C4-2B (cell line): ENCODE measurements around the gene KHDC1.
"Not testable (repeated sequence)": the region's sequence is repeated elsewhere in the genome, so short reads cannot be mapped to it uniquely, and the experiment has no call there.

ENCODE experiments used
- H3K27ac ChIP-seq: fragments of 450-650 bp; 2 replicates; pipeline ENCODE4 v1.5.1; 2017
- ZFX ChIP-seq: fragments of 450-650 bp; IDR thresholded peaks from 2 replicates; pipeline ENCODE4 v1.6.1; 2017
- TF ChIP-seq, protein P1 (sequence below): fragments of 450-650 bp; conservative IDR thresholded peaks from 2 replicates; pipeline ENCODE4 v1.5.1; 2017; ENCODE audit warnings: mild to moderate bottlenecking

The KHDC1 gene

DNA sequence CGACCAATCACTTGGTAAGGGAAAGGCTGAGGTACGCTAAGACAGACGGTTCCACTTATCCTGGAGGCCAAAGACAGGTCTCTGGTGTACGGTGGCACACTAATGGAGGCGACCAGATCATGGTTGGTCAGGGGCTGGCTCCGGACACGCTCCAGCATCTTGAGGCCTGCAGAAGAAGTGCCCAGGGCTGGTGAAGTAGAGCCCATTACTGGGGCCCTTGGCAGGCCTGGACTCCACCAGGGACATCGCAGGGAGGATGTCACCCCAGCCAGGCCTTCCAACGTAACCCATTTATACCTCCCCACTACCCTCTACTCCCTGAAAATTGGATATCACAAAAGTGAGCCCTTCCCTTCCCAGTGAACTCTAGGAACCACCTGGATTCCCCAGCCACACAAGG lies 53.9 kb downstream of the KHDC1 start:
- H3K27ac ChIP-seq, result no peak overlapping the region
- no peak for TF ChIP-seq ZFX
- TF ChIP-seq, protein P1, sequence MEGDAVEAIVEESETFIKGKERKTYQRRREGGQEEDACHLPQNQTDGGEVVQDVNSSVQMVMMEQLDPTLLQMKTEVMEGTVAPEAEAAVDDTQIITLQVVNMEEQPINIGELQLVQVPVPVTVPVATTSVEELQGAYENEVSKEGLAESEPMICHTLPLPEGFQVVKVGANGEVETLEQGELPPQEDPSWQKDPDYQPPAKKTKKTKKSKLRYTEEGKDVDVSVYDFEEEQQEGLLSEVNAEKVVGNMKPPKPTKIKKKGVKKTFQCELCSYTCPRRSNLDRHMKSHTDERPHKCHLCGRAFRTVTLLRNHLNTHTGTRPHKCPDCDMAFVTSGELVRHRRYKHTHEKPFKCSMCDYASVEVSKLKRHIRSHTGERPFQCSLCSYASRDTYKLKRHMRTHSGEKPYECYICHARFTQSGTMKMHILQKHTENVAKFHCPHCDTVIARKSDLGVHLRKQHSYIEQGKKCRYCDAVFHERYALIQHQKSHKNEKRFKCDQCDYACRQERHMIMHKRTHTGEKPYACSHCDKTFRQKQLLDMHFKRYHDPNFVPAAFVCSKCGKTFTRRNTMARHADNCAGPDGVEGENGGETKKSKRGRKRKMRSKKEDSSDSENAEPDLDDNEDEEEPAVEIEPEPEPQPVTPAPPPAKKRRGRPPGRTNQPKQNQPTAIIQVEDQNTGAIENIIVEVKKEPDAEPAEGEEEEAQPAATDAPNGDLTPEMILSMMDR, result no peak

DNA sequence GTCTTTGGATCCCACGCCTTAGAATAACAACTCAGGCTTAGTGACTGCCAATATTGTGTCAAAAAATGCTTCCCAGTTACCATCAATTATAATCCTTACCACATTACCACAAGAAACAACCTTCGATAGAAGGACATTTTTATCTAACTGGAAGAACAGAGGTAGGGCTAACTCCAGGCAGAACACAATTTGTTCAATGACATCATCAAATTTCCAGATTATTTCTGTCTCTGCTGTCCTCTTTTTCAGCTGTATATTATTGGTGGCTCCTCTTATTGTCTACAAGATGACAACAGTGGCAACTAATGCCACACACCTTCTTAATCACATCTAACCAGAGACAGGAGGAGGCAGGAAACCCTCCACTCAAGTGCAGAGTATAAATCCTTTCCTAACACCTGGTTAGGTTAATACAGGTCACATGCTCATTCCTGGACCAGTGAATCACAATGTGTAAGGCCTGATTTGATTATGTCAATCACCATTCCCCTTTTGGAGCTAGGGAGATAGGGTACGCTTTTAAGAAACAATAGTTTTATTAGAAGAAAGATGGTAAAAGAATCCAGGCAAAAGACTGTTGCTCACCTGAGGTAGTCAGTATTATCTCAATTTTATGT lies 55.7 kb downstream of the KHDC1 start:
- TF ChIP-seq, protein P1, result no peak
- TF ChIP-seq ZFX, result no peak
- H3K27ac ChIP-seq, result no peak overlapping the region

DNA sequence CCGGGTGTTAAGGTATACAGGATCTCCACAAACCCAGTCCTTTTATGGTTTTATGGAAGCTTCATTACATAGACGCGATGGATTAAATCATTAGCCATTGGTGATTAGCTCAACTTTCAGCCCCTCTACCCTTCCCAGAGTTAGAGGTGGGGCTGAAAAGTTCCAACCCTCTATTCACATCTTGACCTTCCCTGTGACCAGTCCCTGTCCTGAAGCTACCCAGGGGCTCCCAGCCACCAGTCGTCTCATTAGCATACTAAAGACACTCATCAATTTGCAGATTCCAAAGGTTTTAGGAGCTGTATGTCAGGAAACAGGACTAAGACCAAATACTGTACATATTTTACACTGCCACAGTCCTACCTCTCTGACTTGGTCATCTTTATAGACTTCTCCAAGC lies 58.7 kb downstream of the KHDC1 start:
- no peak overlapping the region for H3K27ac ChIP-seq
- TF ChIP-seq ZFX, result no peak
- TF ChIP-seq, protein P1, result no peak

DNA sequence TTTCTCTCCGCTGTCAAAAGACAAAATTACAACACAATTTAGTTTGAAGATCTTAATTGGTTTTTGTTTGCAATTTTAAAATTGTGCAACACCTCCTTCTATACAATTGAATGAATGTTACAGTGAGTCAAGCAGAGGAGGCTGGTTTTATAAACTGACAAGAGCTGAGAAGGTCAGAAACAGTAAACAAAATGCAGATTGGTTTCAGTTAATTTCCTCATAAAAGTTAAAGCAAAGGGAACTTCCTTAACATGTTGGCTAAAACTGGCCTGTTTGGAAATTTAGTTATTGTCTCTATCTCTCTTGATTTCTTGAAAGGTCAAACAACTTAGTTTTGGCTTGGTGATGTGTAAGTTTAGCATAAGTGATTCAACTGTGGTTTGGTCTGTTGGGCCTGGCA lies 59.9 kb downstream of the KHDC1 start:
- TF ChIP-seq, protein P1, result no peak
- no peak for TF ChIP-seq ZFX
- H3K27ac ChIP-seq, result no peak overlapping the region

DNA sequence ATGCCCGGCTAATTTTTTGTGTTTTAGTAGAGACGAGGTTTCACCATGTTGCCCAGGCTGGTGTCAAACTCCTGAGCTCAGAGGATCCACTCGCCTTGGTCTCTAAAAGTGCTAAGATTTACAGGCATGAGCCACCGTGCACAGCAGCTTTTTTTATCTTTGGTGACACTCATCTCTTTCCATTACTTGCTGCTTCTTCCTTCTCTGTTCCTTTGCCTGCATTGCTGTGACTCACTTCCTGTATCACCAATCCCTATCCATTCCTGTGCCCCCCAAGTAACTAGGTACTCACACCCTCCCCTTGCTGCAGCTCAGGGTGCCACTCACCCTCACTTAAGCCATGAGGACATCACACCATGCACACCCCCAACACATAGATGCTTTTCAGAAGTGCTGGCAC lies 62.3 kb downstream of the KHDC1 start:
- no peak overlapping the region for H3K27ac ChIP-seq
- TF ChIP-seq, protein P1, result no peak
- TF ChIP-seq ZFX, result no peak

DNA sequence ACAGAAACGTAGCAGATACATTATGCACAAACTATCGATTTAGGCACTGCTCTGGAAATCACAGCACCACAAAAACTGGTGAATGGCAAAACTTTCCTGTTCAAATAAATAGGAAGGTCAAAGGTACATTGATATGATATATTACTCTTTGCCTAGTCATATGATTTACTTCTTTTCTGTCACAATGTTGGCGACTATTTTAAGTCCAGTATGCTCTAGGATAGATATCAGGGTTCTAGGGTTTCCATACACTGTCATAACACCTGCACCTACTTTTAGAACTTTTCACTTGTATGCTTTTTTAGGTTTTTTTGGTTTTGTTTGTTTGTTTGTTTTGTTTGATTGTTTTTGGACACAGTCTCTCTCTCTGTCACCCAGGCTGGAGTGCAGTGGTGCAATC lies 62.7 kb downstream of the KHDC1 start:
- H3K27ac ChIP-seq, result no peak overlapping the region
- no peak for TF ChIP-seq ZFX
- TF ChIP-seq, protein P1, result no peak

DNA sequence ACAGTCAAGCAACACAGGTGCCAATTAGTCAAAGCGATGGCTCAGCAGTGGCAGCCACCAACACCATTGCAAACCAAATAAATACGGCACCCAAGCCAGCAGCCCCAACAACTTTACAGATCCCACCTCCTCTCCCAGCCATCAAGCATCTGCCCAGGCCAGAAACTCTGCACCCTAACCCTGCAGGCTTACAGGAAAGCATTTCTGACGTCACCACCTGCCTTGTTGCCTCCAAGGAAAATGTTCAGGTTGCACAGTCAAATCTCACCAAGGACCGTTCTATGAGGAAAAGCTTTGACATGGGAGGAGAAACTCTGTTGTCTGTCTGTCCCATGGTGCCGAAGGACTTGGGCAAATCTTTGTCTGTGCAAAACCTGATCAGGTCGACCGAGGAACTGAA lies 68.3 kb downstream of the KHDC1 start:
- TF ChIP-seq, protein P1, result no peak
- TF ChIP-seq ZFX, result no peak
- H3K27ac ChIP-seq, result no peak overlapping the region

DNA sequence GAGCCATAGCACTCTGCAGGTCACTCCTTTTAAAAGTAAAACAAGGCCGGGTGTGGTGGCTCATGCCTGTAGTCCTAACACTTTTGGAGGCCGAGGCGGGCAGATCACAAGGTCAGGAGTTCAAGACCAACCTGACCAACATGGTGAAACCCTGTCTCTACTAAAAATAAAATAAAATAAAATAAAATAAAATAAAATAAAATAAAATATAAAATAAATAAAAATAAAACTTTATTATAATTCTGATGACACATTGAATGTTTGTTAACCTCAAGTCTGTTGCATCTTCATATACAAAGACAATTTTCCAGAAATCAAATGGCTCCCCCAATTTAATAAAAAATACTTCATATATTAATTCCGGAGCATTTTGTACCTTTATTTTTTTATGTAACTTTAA lies 69.7 kb downstream of the KHDC1 start:
- not testable (repeated sequence) for H3K27ac ChIP-seq
